ENCODE measurements around the gene PRG3.

The PRG3 gene

DNA sequence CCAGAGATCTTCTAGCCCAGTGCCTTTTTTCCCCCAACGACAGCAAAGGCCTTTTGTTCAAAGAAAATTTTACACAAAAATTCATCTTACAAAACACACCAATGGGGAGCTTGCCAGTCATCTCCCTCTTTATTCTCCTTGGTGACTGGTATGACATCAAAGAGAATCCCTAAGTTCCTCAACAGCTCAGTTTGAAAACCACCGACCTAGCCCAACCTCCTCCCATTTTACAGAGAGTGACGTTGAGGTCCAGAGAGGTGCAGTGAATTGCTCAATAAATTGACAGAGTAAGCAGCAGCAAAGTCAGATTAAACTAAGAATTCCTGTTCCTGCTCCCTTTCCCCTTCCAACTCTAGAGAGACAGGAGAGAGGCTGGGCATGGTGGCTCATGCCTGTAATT lies 38.2 kb upstream of the PRG3 start:
- CTCF ChIA-PET, result interaction anchor here (1.2 to 1.9 kb wide), 2 partner anchors 11 to 19 kb away, joined by 3 to 4 read pairs; no protein-coding TSS in a partner anchor
- peaks cover 21 to 94% (median 50%) of the 10 kb centered on the region in 4 experiments for H3K36me3 ChIP-seq (ENCODE audit: control insufficient read depth in 4 of 4, insufficient read depth in 4 of 4, low read length in 3 of 4)

DNA sequence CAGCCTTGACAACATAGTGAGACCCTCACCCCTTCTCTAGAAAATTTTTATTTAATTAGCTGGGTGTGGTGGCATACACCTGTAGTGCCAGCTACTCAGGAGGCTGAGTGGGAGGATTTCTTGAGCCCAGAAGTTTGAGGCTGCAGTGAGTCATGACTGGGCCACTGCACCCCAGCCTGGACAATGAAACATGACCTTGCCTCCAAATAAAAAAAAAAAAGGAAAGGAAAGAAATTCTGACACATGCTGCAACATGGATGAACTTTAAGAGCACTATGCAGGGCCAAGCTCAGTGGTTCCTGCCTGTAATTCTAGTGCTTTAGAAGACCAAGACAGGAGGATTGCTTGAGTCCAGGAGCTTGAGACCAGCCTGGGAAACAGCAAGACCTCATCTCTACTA lies 37.2 kb upstream of the PRG3 start:
- H3K36me3 ChIP-seq (ENCODE audit: control insufficient read depth in 4 of 4, insufficient read depth in 4 of 4, low read length in 3 of 4), result peaks cover 26 to 96% (median 57%) of the 10 kb centered on the region in 4 experiments
- DNase-seq, result no peak

More for the DNA sequence above, 38.2 kb upstream of the PRG3 start:
- peaks cover 4 to 13% (median 8%) of the 10 kb centered on the region in 4 experiments for H3K4me1 ChIP-seq (ENCODE audit: control extremely low read depth in 1 of 4, control insufficient read depth in 4 of 4, insufficient read depth in 4 of 4, low read length in 3 of 4)
- POLR2A ChIA-PET, result interaction anchor here (0.6 to 0.7 kb wide), 2 partner anchors 11 to 713 kb away, joined by 3 read pairs; no protein-coding TSS in a partner anchor
- no peaks in the 10 kb centered on the region for H3K27me3 ChIP-seq (replicated peaks in 2 of 5; ENCODE audit: control insufficient read depth in 4 of 5, insufficient read depth in 5 of 5, low read length in 4 of 5)
- no peak for DNase-seq
- H3K4me3 ChIP-seq (ENCODE audit: control insufficient read depth in 1 of 7, extremely low read depth in 1 of 7, insufficient read depth in 4 of 7, low read depth in 2 of 7, low read length in 6 of 7), result no peak overlapping the region
- H3K27ac ChIP-seq (ENCODE audit: insufficient read depth in 1 of 2, low read depth in 1 of 2, low read length in 2 of 2, poor library complexity in 1 of 2, severe bottlenecking in 2 of 2), result no peak overlapping the region
- H3K9me3 ChIP-seq (ENCODE audit: control extremely low read depth in 1 of 5, control insufficient read depth in 4 of 5, insufficient read depth in 2 of 5, low read depth in 1 of 5, low read length in 4 of 5), result no peaks in the 10 kb centered on the region
- WGBS (ENCODE audit: insufficient coverage), result 100% methylated on average over 2 of the region's 3 CpGs

DNA sequence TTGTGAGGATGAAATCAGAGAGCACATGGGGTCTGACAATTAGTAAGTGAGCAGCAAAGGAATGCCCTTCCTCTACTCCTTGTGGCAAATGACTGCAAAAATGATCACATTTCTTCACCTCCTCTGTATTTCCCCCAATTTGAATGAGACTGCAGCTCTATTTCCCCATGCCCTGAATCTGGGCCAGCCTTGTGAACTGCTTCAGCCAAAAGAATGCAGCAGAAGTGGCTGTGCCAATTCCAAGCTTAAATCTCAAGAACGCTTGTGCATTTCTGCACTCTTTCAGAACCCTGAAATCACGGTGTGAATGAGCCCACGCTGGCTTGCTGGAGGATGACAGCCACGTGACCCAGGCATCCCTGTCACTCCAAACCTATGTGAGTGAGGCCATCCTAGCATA lies 36.1 kb upstream of the PRG3 start:
- CTCF ChIA-PET, result interaction anchor here (1.0 to 1.9 kb wide), 5 partner anchors 11 to 40 kb away, joined by 3 to 7 read pairs (median 4); no protein-coding TSS in a partner anchor
- no peak overlapping the region for H3K4me3 ChIP-seq (ENCODE audit: control insufficient read depth in 1 of 7, extremely low read depth in 1 of 7, insufficient read depth in 4 of 7, low read depth in 2 of 7, low read length in 6 of 7)
- H3K27me3 ChIP-seq (replicated peaks in 2 of 5; ENCODE audit: control insufficient read depth in 4 of 5, insufficient read depth in 5 of 5, low read length in 4 of 5), result no peaks in the 10 kb centered on the region
- H3K36me3 ChIP-seq (ENCODE audit: control insufficient read depth in 4 of 4, insufficient read depth in 4 of 4, low read length in 3 of 4), result peaks cover 23 to 96% (median 60%) of the 10 kb centered on the region in 4 experiments
- POLR2A ChIA-PET, result no interaction called here
- no peaks in the 10 kb centered on the region for H3K9me3 ChIP-seq (ENCODE audit: control extremely low read depth in 1 of 5, control insufficient read depth in 4 of 5, insufficient read depth in 2 of 5, low read depth in 1 of 5, low read length in 4 of 5)
- WGBS (ENCODE audit: insufficient coverage), result 100% methylated on average over 4 of the region's 4 CpGs
- no peak for DNase-seq
- no peak overlapping the region for H3K27ac ChIP-seq (ENCODE audit: insufficient read depth in 1 of 2, low read depth in 1 of 2, low read length in 2 of 2, poor library complexity in 1 of 2, severe bottlenecking in 2 of 2)
- no peaks in the 10 kb centered on the region for H3K4me1 ChIP-seq (ENCODE audit: control extremely low read depth in 1 of 4, control insufficient read depth in 4 of 4, insufficient read depth in 4 of 4, low read length in 3 of 4)

More for the DNA sequence above, 37.2 kb upstream of the PRG3 start:
- Histone ChIP-seq H3K27me3 (replicated peaks in 2 of 5; ENCODE audit: control insufficient read depth in 4 of 5, insufficient read depth in 5 of 5, low read length in 4 of 5) (no peaks in the 10 kb centered on the region), H3K27ac (ENCODE audit: insufficient read depth in 1 of 2, low read depth in 1 of 2, low read length in 2 of 2, poor library complexity in 1 of 2, severe bottlenecking in 2 of 2) (no peak overlapping the region), H3K4me1 (ENCODE audit: control extremely low read depth in 1 of 4, control insufficient read depth in 4 of 4, insufficient read depth in 4 of 4, low read length in 3 of 4) (peaks cover 0 to 5% (median 2%) of the 10 kb centered on the region in 4 experiments), H3K9me3 (ENCODE audit: control extremely low read depth in 1 of 5, control insufficient read depth in 4 of 5, insufficient read depth in 2 of 5, low read depth in 1 of 5, low read length in 4 of 5) (no peaks in the 10 kb centered on the region), H3K4me3 (ENCODE audit: control insufficient read depth in 1 of 7, extremely low read depth in 1 of 7, insufficient read depth in 4 of 7, low read depth in 2 of 7, low read length in 6 of 7) (no peak overlapping the region)
- CTCF ChIA-PET, result interaction anchor here (1.2 to 1.9 kb wide), 3 partner anchors 12 to 39 kb away, joined by 4 to 7 read pairs (median 4); no protein-coding TSS in a partner anchor
- POLR2A ChIA-PET, result no interaction called here

DNA sequence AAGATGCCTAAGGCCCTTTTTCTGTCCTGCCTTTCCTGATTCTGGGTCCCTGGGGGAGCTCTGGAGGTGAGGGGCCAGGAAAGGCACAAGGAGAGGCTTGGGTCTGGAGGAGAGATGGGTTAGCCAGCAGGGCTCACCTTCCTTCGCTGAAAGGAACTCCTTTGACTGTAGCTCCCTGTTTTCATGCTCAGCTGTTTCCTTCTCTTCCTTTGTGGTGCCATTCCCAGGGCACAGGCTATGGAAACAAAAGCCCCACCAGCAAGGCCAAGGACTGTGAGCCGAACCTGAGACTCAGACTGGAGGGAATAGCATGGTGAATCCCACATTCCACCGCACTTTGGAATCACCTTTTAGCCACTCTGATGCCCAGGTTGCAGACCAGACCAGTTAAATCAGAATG lies 35.5 kb upstream of the PRG3 start:
- Histone ChIP-seq H3K36me3 (ENCODE audit: control insufficient read depth in 4 of 4, insufficient read depth in 4 of 4, low read length in 3 of 4) (peaks cover 23 to 96% (median 61%) of the 10 kb centered on the region in 4 experiments), H3K4me3 (ENCODE audit: control insufficient read depth in 1 of 7, extremely low read depth in 1 of 7, insufficient read depth in 4 of 7, low read depth in 2 of 7, low read length in 6 of 7) (no peak overlapping the region), H3K27me3 (replicated peaks in 2 of 5; ENCODE audit: control insufficient read depth in 4 of 5, insufficient read depth in 5 of 5, low read length in 4 of 5) (no peaks in the 10 kb centered on the region), H3K4me1 (ENCODE audit: control extremely low read depth in 1 of 4, control insufficient read depth in 4 of 4, insufficient read depth in 4 of 4, low read length in 3 of 4) (no peaks in the 10 kb centered on the region), H3K9me3 (ENCODE audit: control extremely low read depth in 1 of 5, control insufficient read depth in 4 of 5, insufficient read depth in 2 of 5, low read depth in 1 of 5, low read length in 4 of 5) (no peaks in the 10 kb centered on the region), H3K27ac (ENCODE audit: insufficient read depth in 1 of 2, low read depth in 1 of 2, low read length in 2 of 2, poor library complexity in 1 of 2, severe bottlenecking in 2 of 2) (no peak overlapping the region)
- POLR2A ChIA-PET, result no interaction called here
- no peak for DNase-seq
- WGBS (ENCODE audit: insufficient coverage), result no CpG with 5 or more reads among the region's 3 CpGs
- CTCF ChIA-PET, result interaction anchor here (1.3 to 1.9 kb wide), 4 partner anchors 7 to 40 kb away, joined by 3 to 7 read pairs (median 4); no protein-coding TSS in a partner anchor

DNA sequence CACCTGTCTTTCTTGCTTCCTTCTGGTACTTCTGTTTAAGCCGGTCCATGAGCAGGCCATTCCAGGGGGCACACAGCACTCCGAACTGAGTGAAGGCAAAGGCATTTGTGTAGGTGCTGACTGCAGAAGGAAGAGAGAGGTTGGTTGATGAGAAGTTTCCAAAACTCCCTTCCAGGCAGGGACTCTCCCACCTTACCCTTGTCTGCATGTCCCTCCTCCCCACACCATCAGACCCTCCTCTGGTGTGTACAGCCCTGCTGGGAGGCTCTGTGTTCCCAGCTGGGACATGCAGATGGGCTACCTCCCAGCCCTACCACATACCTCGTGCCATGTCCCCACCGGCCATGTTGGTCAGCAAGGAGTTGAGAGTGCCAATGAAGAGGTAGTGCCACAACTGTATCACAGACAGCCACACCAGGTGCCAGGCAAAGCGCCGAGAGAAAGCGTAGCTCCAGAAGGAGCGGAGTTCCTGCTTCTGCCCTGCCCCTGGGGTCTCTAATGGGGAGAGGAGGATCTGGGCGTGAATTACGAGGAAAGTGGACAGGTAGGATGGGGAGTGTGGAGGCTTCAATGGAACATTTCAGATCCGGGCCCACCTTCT lies 33.8 kb upstream of the PRG3 start:
- DNase-seq, result no peak
- H3K36me3 ChIP-seq (ENCODE audit: control insufficient read depth in 4 of 4, insufficient read depth in 4 of 4, low read length in 3 of 4), result peaks cover 21 to 94% (median 56%) of the 10 kb centered on the region in 4 experiments
- ChIA-PET POLR2A (no interaction called here), CTCF (interaction anchor here (0.8 kb wide), 1 partner anchor 12 kb away, joined by 3 read pairs; no protein-coding TSS in a partner anchor)
- H3K27me3 ChIP-seq (replicated peaks in 2 of 5; ENCODE audit: control insufficient read depth in 4 of 5, insufficient read depth in 5 of 5, low read length in 4 of 5), result no peaks in the 10 kb centered on the region
- peak overlapping the region in 1 of 2 experiments; percentile 2 for H3K27ac ChIP-seq (ENCODE audit: insufficient read depth in 1 of 2, low read depth in 1 of 2, low read length in 2 of 2, poor library complexity in 1 of 2, severe bottlenecking in 2 of 2)
- H3K4me1 ChIP-seq (ENCODE audit: control extremely low read depth in 1 of 4, control insufficient read depth in 4 of 4, insufficient read depth in 4 of 4, low read length in 3 of 4), result peaks cover 0 to 6% (median 2%) of the 10 kb centered on the region in 4 experiments
- 100% methylated on average over 9 of the region's 11 CpGs for WGBS (ENCODE audit: insufficient coverage)
- H3K4me3 ChIP-seq (ENCODE audit: control insufficient read depth in 1 of 7, extremely low read depth in 1 of 7, insufficient read depth in 4 of 7, low read depth in 2 of 7, low read length in 6 of 7), result no peak overlapping the region
- H3K9me3 ChIP-seq (ENCODE audit: control extremely low read depth in 1 of 5, control insufficient read depth in 4 of 5, insufficient read depth in 2 of 5, low read depth in 1 of 5, low read length in 4 of 5), result no peaks in the 10 kb centered on the region

DNA sequence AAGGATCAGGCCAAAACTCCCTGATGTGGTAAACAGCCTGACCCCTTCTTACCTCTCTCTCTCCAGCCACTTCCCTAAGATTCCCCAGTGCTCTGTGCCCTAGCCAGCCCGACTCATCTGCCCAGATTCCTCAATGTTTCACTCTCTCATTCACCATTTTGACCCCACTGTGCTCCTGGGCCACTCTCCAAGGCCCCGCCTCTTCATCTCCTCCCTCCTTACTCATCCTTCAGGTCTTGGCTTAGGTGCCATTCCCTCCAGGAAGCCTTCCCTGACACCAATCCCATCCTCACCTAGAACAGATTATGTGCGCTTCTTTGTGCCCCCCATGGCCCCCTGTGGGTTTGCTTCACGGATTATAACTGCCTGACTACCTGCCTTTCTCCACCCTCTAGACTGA lies 32.7 kb upstream of the PRG3 start:
- CTCF ChIA-PET, result no interaction called here
- DNase-seq, result no peak
- 100% methylated on average over 4 of the region's 4 CpGs for WGBS (ENCODE audit: insufficient coverage)
- Histone ChIP-seq H3K4me3 (ENCODE audit: control insufficient read depth in 1 of 7, extremely low read depth in 1 of 7, insufficient read depth in 4 of 7, low read depth in 2 of 7, low read length in 6 of 7) (no peak overlapping the region), H3K4me1 (ENCODE audit: control extremely low read depth in 1 of 4, control insufficient read depth in 4 of 4, insufficient read depth in 4 of 4, low read length in 3 of 4) (peaks cover 0 to 16% (median 13%) of the 10 kb centered on the region in 4 experiments), H3K9me3 (ENCODE audit: control extremely low read depth in 1 of 5, control insufficient read depth in 4 of 5, insufficient read depth in 2 of 5, low read depth in 1 of 5, low read length in 4 of 5) (no peaks in the 10 kb centered on the region), H3K36me3 (ENCODE audit: control insufficient read depth in 4 of 4, insufficient read depth in 4 of 4, low read length in 3 of 4) (peaks cover 21 to 95% (median 63%) of the 10 kb centered on the region in 4 experiments), H3K27me3 (replicated peaks in 2 of 5; ENCODE audit: control insufficient read depth in 4 of 5, insufficient read depth in 5 of 5, low read length in 4 of 5) (no peaks in the 10 kb centered on the region), H3K27ac (ENCODE audit: insufficient read depth in 1 of 2, low read depth in 1 of 2, low read length in 2 of 2, poor library complexity in 1 of 2, severe bottlenecking in 2 of 2) (no peak overlapping the region)
- POLR2A ChIA-PET, result no interaction called here

DNA sequence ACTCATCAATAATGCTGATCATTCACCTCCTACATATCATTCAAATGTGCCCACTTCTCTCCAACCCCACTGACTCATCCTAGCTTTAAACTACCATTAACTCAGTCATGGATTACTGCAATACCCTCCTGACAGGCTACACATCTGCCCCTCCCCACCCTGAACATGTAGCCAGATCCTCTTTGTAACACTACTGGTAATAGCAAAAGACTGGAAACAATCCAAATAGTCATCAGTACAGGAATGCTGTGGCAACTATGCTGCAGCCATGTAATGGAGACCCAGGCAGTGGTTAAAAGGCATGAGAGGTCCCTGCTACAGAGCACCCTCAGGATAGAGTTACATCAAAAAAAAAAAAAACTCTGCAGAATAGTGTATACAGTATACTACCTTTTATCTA lies 29.3 kb upstream of the PRG3 start:
- Histone ChIP-seq H3K9me3 (ENCODE audit: control extremely low read depth in 1 of 5, control insufficient read depth in 4 of 5, insufficient read depth in 2 of 5, low read depth in 1 of 5, low read length in 4 of 5) (no peaks in the 10 kb centered on the region), H3K4me1 (ENCODE audit: control extremely low read depth in 1 of 4, control insufficient read depth in 4 of 4, insufficient read depth in 4 of 4, low read length in 3 of 4) (peaks cover 4 to 47% (median 38%) of the 10 kb centered on the region in 4 experiments), H3K27ac (ENCODE audit: insufficient read depth in 1 of 2, low read depth in 1 of 2, low read length in 2 of 2, poor library complexity in 1 of 2, severe bottlenecking in 2 of 2) (no peak overlapping the region), H3K27me3 (replicated peaks in 2 of 5; ENCODE audit: control insufficient read depth in 4 of 5, insufficient read depth in 5 of 5, low read length in 4 of 5) (no peaks in the 10 kb centered on the region), H3K36me3 (ENCODE audit: control insufficient read depth in 4 of 4, insufficient read depth in 4 of 4, low read length in 3 of 4) (peaks cover 9 to 92% (median 54%) of the 10 kb centered on the region in 4 experiments), H3K4me3 (ENCODE audit: control insufficient read depth in 1 of 7, extremely low read depth in 1 of 7, insufficient read depth in 4 of 7, low read depth in 2 of 7, low read length in 6 of 7) (no peak overlapping the region)
- ChIA-PET POLR2A (no interaction called here), CTCF (interaction anchor here (1.1 to 1.7 kb wide), 3 partner anchors 11 to 20 kb away, joined by 3 to 4 read pairs (median 4); no protein-coding TSS in a partner anchor)
- DNase-seq, result peak in 1 of 3 donors; percentile 8

All from common myeloid progenitor, CD34-positive (primary cell).